ENCODE results near the gene KIF18B. TPM values are rescaled to one million over a fixed set of nuclear protein-coding genes. Genes with fewer than 3 reads are reported as not detected.

KIF18B gene
- total RNA-seq, 1 donor from 2014 or later: 20.2 TPM

GRCh38 chr17:44922746-44923470 is 24.7 kb downstream of the KIF18B start:
- no peak overlapping the region for H3K27ac Mint-ChIP-seq
- no peak for TF ChIP-seq CTCF (IDR thresholded peaks at IDR 0.05; ENCODE audit: unreplicated experiment)
- no peak overlapping the region for H3K4me3 Mint-ChIP-seq
- no peaks in the 10 kb centered on the region for H3K9me3 Mint-ChIP-seq
- peaks cover 6% of the 10 kb centered on the region for H3K36me3 Mint-ChIP-seq
- peaks cover 3% of the 10 kb centered on the region for H3K4me1 Mint-ChIP-seq
- peaks cover 28% of the 10 kb centered on the region for H3K27me3 Mint-ChIP-seq (ENCODE audit: low read depth)
- DNase-seq (ENCODE audit: low spot score in 2 of 2, unreplicated experiment in 2 of 2): no peak

GRCh38 chr17:44922136-44922535 is 25.4 kb downstream of the KIF18B start:
- H3K4me3 Mint-ChIP-seq: no peak overlapping the region
- H3K27me3 Mint-ChIP-seq (ENCODE audit: low read depth): peaks cover 28% of the 10 kb centered on the region
- peaks cover 3% of the 10 kb centered on the region for H3K4me1 Mint-ChIP-seq
- no peak for TF ChIP-seq CTCF (IDR thresholded peaks at IDR 0.05; ENCODE audit: unreplicated experiment)
- H3K36me3 Mint-ChIP-seq: peaks cover 4% of the 10 kb centered on the region
- H3K27ac Mint-ChIP-seq: no peak overlapping the region
- no peak for DNase-seq (ENCODE audit: low spot score in 2 of 2, unreplicated experiment in 2 of 2)
- no peaks in the 10 kb centered on the region for H3K9me3 Mint-ChIP-seq

GRCh38 chr17:44921122-44921882 is 26.3 kb downstream of the KIF18B start:
- no peak for TF ChIP-seq CTCF (IDR thresholded peaks at IDR 0.05; ENCODE audit: unreplicated experiment)
- Mint-ChIP-seq H3K9me3 (no peaks in the 10 kb centered on the region), H3K27ac (no peak overlapping the region), H3K4me3 (no peak overlapping the region), H3K27me3 (ENCODE audit: low read depth) (peaks cover 28% of the 10 kb centered on the region), H3K36me3 (peaks cover 2% of the 10 kb centered on the region), H3K4me1 (peaks cover 3% of the 10 kb centered on the region)
- no peak for DNase-seq (ENCODE audit: low spot score in 2 of 2, unreplicated experiment in 2 of 2)

GRCh38 chr17:44920565-44920940 is 27.0 kb downstream of the KIF18B start:
- H3K4me1 Mint-ChIP-seq: peaks cover 3% of the 10 kb centered on the region
- TF ChIP-seq CTCF (IDR thresholded peaks at IDR 0.05; ENCODE audit: unreplicated experiment): no peak
- no peak for DNase-seq (ENCODE audit: low spot score in 2 of 2, unreplicated experiment in 2 of 2)
- H3K27me3 Mint-ChIP-seq (ENCODE audit: low read depth): peaks cover 28% of the 10 kb centered on the region
- no peaks in the 10 kb centered on the region for H3K9me3 Mint-ChIP-seq
- H3K36me3 Mint-ChIP-seq: peaks cover under 1% of the 10 kb centered on the region
- H3K27ac Mint-ChIP-seq: no peak overlapping the region
- H3K4me3 Mint-ChIP-seq: no peak overlapping the region

- H3K27me3 Mint-ChIP-seq (ENCODE audit: low read depth): peaks cover 28% of the 10 kb centered on the region
- no peaks in the 10 kb centered on the region for H3K36me3 Mint-ChIP-seq
- DNase-seq (ENCODE audit: low spot score in 2 of 2, unreplicated experiment in 2 of 2): peak; percentile 59 to 76
- TF ChIP-seq CTCF (IDR thresholded peaks at IDR 0.05; ENCODE audit: unreplicated experiment): peak; percentile 64
- no peak overlapping the region for H3K27ac Mint-ChIP-seq
- peaks cover 3% of the 10 kb centered on the region for H3K4me1 Mint-ChIP-seq
- no peaks in the 10 kb centered on the region for H3K9me3 Mint-ChIP-seq
- no peak overlapping the region for H3K4me3 Mint-ChIP-seq
Observed at GRCh38 chr17:44919885-44920564, 27.5 kb downstream of the KIF18B start.
